ENCODE data around the gene HLA-DOB. TPM values are rescaled to one million over a fixed set of nuclear protein-coding genes. Genes with fewer than 3 reads are reported as not detected.

HLA-DOB gene
- total RNA-seq, 6 donors from 2014 or later, result 1.3 to 15.2 (median 3.7) TPM

DNA sequence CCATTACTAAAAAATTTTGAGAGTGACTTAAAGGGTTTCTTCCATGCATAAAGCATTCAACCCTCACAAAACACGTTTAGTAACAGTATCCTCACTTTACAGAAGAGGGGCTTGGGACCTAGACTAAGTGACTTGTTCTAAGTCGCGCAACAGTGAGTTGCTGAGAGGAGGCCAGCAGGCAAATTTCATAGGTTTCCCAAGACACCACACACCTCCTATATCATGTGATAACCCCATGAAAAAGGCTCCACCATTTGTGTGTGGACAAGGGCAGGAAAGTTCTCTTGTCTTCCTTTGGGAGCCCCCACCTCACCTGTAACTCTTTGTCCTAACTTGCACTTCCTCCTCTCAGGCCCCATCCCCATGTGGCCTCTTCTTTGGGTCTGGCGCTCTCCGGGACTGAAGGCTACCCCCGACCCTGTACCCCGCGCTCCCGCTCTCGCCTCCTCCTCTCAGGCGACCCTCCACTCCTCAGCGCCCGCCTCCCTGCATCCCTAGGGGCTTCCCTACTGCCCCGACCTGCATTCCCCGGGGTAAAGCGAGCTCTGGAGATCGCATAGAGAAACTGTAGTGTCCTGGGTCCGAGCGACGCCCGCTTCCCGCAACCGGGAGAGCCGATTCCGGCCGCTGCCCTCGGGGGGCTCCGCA lies 26.7 kb upstream of the HLA-DOB start:
- ATAC-seq (ENCODE audit: low FRiP score in 2 of 2) (no peak), DNase-seq (peak in 1 of 2 donors; percentile 88)
- H3K27ac ChIP-seq, result peak overlapping the region; percentile 94 to 99 (median 96)
- peaks cover 35 to 56% (median 47%) of the 10 kb centered on the region in 4 donors for H3K4me1 ChIP-seq
- 3 to 8% methylated on average over 17 to 28 of the region's 28 CpGs for WGBS, 2 donors
- H3K27me3 ChIP-seq, result no peaks in the 10 kb centered on the region
- H3K4me3 ChIP-seq, result peak overlapping the region; percentile 74 to 86 (median 76)
- peaks cover 23 to 62% (median 35%) of the 10 kb centered on the region in 4 donors for H3K36me3 ChIP-seq
- TF ChIP-seq POLR2AphosphoS5 (IDR thresholded peaks at IDR 0.05) (no peak), POLR2A (IDR thresholded peaks at IDR 0.05) (peak in 1 of 4 donors; percentile 40)
- H3K9me3 ChIP-seq, result no peaks in the 10 kb centered on the region

DNA sequence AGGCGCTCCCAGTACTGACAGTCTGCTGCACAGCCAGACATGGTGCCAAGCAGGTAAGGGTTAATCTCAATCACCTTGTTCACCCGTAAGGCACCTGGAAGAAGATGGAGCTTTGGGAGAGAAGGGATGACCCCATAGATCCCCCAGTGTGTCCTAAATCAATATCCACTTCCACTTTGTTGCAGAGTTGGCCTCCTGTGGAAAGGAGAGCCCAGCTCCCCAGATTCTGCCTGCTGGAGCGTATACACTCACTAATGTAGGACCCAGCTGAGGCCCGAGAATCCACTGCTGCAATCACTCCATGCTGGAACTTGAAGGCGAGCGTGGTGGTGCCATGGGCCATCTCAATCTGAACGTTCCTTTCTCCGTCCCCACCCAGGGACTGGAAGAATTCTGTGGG lies 25.9 kb upstream of the HLA-DOB start:
- peaks cover 15 to 54% (median 27%) of the 10 kb centered on the region in 4 donors for H3K36me3 ChIP-seq
- H3K27me3 ChIP-seq, result no peaks in the 10 kb centered on the region
- peak overlapping the region in 3 of 4 donors; percentile 74 to 86 (median 74) for H3K4me3 ChIP-seq
- 48 to 57% methylated on average over 8 of the region's 8 CpGs for WGBS, 2 donors
- no peak for TF ChIP-seq POLR2AphosphoS5 (IDR thresholded peaks at IDR 0.05)
- TF ChIP-seq, protein P1, sequence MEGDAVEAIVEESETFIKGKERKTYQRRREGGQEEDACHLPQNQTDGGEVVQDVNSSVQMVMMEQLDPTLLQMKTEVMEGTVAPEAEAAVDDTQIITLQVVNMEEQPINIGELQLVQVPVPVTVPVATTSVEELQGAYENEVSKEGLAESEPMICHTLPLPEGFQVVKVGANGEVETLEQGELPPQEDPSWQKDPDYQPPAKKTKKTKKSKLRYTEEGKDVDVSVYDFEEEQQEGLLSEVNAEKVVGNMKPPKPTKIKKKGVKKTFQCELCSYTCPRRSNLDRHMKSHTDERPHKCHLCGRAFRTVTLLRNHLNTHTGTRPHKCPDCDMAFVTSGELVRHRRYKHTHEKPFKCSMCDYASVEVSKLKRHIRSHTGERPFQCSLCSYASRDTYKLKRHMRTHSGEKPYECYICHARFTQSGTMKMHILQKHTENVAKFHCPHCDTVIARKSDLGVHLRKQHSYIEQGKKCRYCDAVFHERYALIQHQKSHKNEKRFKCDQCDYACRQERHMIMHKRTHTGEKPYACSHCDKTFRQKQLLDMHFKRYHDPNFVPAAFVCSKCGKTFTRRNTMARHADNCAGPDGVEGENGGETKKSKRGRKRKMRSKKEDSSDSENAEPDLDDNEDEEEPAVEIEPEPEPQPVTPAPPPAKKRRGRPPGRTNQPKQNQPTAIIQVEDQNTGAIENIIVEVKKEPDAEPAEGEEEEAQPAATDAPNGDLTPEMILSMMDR (IDR thresholded peaks at IDR 0.05), result no peak
- TF ChIP-seq POLR2A (IDR thresholded peaks at IDR 0.05), result no peak
- TF ChIP-seq EP300 (IDR thresholded peaks at IDR 0.05), result no peak
- ATAC-seq (ENCODE audit: low FRiP score in 2 of 2), result no peak
- no peaks in the 10 kb centered on the region for H3K9me3 ChIP-seq
- no peak for DNase-seq
- H3K27ac ChIP-seq, result peak overlapping the region; percentile 94 to 99 (median 96)
- peaks cover 32 to 56% (median 47%) of the 10 kb centered on the region in 4 donors for H3K4me1 ChIP-seq

DNA sequence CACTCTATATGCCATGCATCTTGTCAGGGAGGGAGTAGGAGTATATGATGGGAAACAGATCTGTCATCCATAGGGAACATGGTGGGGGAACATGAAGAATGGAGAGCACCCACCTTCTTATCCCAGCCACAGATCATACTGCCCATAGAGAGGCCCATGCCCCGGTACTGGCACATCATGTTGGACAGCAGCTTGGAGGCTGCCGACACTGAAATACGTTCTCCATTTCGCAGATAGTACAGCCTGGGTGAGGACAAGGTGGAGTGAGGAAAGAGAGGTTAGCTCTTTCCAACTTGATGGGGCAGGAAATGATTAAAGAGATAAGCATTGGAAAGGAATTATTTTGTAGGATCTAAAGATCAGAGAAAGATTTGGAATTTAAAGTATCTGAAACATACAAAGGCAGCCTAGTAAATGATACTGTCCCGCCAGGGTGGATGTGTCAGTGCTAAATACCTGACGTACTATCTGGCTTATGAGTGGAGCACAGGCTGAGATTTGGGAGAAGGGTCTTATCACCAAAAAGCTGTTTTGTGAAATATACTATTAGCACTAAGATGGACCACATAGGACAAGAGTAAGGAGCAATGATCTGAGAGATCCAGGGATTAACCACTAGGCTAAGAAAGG lies 25.3 kb upstream of the HLA-DOB start:
- H3K27me3 ChIP-seq, result no peaks in the 10 kb centered on the region
- H3K4me3 ChIP-seq, result peak overlapping the region in 3 of 4 donors; percentile 74 to 86 (median 74)
- peak overlapping the region; percentile 94 to 99 (median 96) for H3K27ac ChIP-seq
- H3K4me1 ChIP-seq, result peaks cover 35 to 55% (median 49%) of the 10 kb centered on the region in 4 donors
- 79 to 82% methylated on average over 6 of the region's 6 CpGs for WGBS, 2 donors
- DNase-seq (no peak), ATAC-seq (ENCODE audit: low FRiP score in 2 of 2) (no peak)
- no peaks in the 10 kb centered on the region for H3K9me3 ChIP-seq
- no peak for TF ChIP-seq POLR2AphosphoS5 (IDR thresholded peaks at IDR 0.05)
- TF ChIP-seq, protein P1 (IDR thresholded peaks at IDR 0.05), result no peak
- no peak for TF ChIP-seq POLR2A (IDR thresholded peaks at IDR 0.05)
- TF ChIP-seq EP300 (IDR thresholded peaks at IDR 0.05), result no peak
- H3K36me3 ChIP-seq, result peaks cover 12 to 49% (median 22%) of the 10 kb centered on the region in 4 donors

DNA sequence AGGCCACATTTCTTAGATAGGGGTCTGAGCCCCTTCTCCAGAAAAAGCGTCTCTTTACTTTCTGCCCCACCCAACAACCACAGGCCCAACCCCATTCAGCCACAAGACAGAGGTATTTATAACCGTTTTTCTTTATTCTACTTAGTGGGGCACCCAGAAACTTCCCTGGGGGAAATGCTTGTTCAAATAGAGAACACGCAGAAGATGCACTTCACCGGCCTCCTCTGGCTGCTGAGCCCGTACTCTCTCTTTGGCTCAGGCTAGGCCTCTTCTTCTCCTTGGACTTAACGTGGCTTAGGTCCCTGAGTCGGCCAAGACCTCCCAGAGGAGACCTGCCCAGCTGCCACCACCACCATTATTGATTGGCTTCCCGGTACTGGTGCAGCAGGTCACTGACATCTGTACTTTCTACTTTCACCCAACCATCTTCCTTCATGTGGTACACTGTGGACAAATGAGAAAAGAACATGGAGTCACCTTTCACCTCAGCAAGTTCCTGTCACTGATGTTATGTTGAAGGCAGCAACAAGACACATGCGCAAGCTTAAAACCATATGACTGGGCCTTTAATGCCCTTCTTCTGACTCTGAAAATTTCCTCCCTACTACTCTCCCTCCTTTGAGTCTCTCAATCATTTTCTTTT lies 23.9 kb upstream of the HLA-DOB start:
- H3K27me3 ChIP-seq, result no peaks in the 10 kb centered on the region
- DNase-seq, result no peak
- H3K36me3 ChIP-seq, result peaks cover 0 to 39% (median 13%) of the 10 kb centered on the region in 4 donors
- TF ChIP-seq, protein P1 (IDR thresholded peaks at IDR 0.05), result no peak
- TF ChIP-seq POLR2AphosphoS5 (IDR thresholded peaks at IDR 0.05) (no peak), EP300 (IDR thresholded peaks at IDR 0.05) (no peak), POLR2A (IDR thresholded peaks at IDR 0.05) (no peak)
- ATAC-seq (ENCODE audit: low FRiP score in 2 of 2), result no peak
- peak overlapping the region in 3 of 4 donors; percentile 36 to 99 (median 38) for H3K27ac ChIP-seq
- no peaks in the 10 kb centered on the region for H3K9me3 ChIP-seq
- no peak overlapping the region for H3K4me3 ChIP-seq
- H3K4me1 ChIP-seq, result peaks cover 25 to 45% (median 37%) of the 10 kb centered on the region in 4 donors
- 72 to 74% methylated on average over 9 of the region's 9 CpGs for WGBS, 2 donors

DNA sequence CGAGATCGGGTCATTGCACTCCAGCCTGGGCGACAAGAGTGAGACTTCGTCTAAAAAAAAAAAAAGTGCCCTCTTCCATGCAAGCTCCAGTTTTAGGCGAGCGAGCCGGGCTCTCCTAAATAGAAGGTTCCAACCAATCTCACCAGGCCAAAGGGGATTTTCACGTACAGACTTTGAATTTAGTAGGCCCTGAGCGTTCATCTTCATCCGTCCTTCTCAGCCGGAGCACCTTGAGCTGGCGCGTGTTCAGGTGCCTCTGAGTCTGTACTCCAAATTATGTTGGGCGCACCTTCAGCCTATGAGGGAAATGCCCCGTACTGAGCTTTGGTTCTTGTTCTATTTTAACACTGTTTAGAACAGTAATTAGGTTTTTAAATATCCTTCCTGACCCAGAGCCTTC lies 22.6 kb upstream of the HLA-DOB start:
- no peaks in the 10 kb centered on the region for H3K9me3 ChIP-seq
- ATAC-seq (ENCODE audit: low FRiP score in 2 of 2) (no peak), DNase-seq (no peak)
- no peaks in the 10 kb centered on the region for H3K27me3 ChIP-seq
- peaks cover 0 to 46% (median 21%) of the 10 kb centered on the region in 4 donors for H3K36me3 ChIP-seq
- peaks cover 18 to 39% (median 27%) of the 10 kb centered on the region in 4 donors for H3K4me1 ChIP-seq
- no peak overlapping the region for H3K4me3 ChIP-seq
- 89 to 90% methylated on average over 15 of the region's 15 CpGs for WGBS, 2 donors
- TF ChIP-seq EP300 (IDR thresholded peaks at IDR 0.05), result no peak
- TF ChIP-seq POLR2A (IDR thresholded peaks at IDR 0.05), result no peak
- TF ChIP-seq POLR2AphosphoS5 (IDR thresholded peaks at IDR 0.05), result no peak
- TF ChIP-seq, protein P1 (IDR thresholded peaks at IDR 0.05), result no peak
- peak overlapping the region; percentile 89 to 99 (median 92) for H3K27ac ChIP-seq

Data from upper lobe of left lung (tissue), 6 donors.